GM23338 (cell line): ENCODE results near the gene SYNDIG1. TPM values are rescaled to one million over a fixed set of nuclear protein-coding genes. Genes with fewer than 3 reads are reported as not detected.

Experiments used
- ATAC-seq: fragments of 200-7000 bp; cut with Tn5 transposase; 3 replicates; pipeline ENCODE4 v1.9.1; 2020
- DNase-seq: peaks from one replicate; pipeline ENCODE4 v3.0.0-alpha.2; 2015; ENCODE audit warnings: low spot score
- H2AFZ ChIP-seq: fragments of 200-600 bp; sonication (generic); 2 replicates; pipeline ENCODE4 v1.8.0; 2016; ENCODE audit warnings: antibody characterized with exemption, mild to moderate bottlenecking, moderate library complexity
- H3F3A ChIP-seq: fragments of 200-600 bp; sonication (generic); replicated peaks from 2 replicates; pipeline ENCODE4 v1.8.0; 2017; ENCODE audit warnings: antibody characterized with exemption, mixed run types, low read depth
- H3K27ac ChIP-seq: fragments of 200-600 bp; sonication (generic); 2 replicates; pipeline ENCODE4 v1.6.1; 2016; ENCODE audit warnings: low read depth
- H3K27me3 ChIP-seq: fragments of 200-600 bp; sonication (generic); 2 replicates; pipeline ENCODE4 v1.8.0; 2016; ENCODE audit warnings: mild to moderate bottlenecking, mixed run types, moderate library complexity; ENCODE audit not compliant: insufficient read depth
- H3K36me3 ChIP-seq: fragments of 200-600 bp; sonication (generic); 2 replicates; pipeline ENCODE4 v1.8.0; 2016; ENCODE audit warnings: mild to moderate bottlenecking; ENCODE audit not compliant: insufficient read depth
- H3K4me1 ChIP-seq: fragments of 200-600 bp; sonication (generic); 2 replicates; pipeline ENCODE4 v1.8.0; 2016; ENCODE audit warnings: mild to moderate bottlenecking, moderate library complexity; ENCODE audit not compliant: insufficient read depth
- H3K4me2 ChIP-seq: fragments of 200-600 bp; sonication (generic); 2 replicates; pipeline ENCODE4 v1.7.1; 2017; ENCODE audit warnings: mixed run types
- H3K4me3 ChIP-seq: fragments of 200-600 bp; sonication (generic); 2 replicates; pipeline ENCODE4 v1.6.1; 2016; ENCODE audit warnings: mixed run types
- H3K79me2 ChIP-seq: fragments of 200-600 bp; sonication (generic); replicated peaks from 2 replicates; pipeline ENCODE4 v1.8.0; 2017; ENCODE audit warnings: mild to moderate bottlenecking; ENCODE audit not compliant: insufficient read depth
- H3K9me2 ChIP-seq: fragments of 200-600 bp; sonication (generic); 2 replicates; pipeline ENCODE4 v1.8.0; 2017; ENCODE audit not compliant: insufficient read depth
- H4K20me1 ChIP-seq: fragments of 200-600 bp; sonication (generic); replicated peaks from 2 replicates; pipeline ENCODE4 v1.8.0; 2017; ENCODE audit warnings: mild to moderate bottlenecking; ENCODE audit not compliant: insufficient read depth
- H3K27ac Mint-ChIP-seq: 2 replicates; pipeline ENCODE4 v1.8.0; 2020; ENCODE audit warnings: inconsistent platforms, mild to moderate bottlenecking, moderate library complexity, mixed read lengths
- H3K27me3 Mint-ChIP-seq: 3 replicates; pipeline ENCODE4 v1.8.0; 2022; ENCODE audit warnings: low read depth, mild to moderate bottlenecking, moderate library complexity, mixed read lengths, inconsistent platforms; ENCODE audit not compliant: insufficient read depth, poor library complexity
- H3K36me3 Mint-ChIP-seq: 3 replicates; pipeline ENCODE4 v1.8.0; 2021; ENCODE audit warnings: low read depth, mild to moderate bottlenecking, inconsistent platforms, moderate library complexity, mixed read lengths
- H3K4me1 Mint-ChIP-seq: 3 replicates; pipeline ENCODE4 v1.8.0; 2020; ENCODE audit warnings: mild to moderate bottlenecking, inconsistent platforms, mixed read lengths
- H3K4me3 Mint-ChIP-seq: 3 replicates; pipeline ENCODE4 v1.8.0; 2021; ENCODE audit warnings: moderate library complexity, mild to moderate bottlenecking, inconsistent platforms, mixed read lengths
- H3K9me3 Mint-ChIP-seq: 3 replicates; pipeline ENCODE4 v1.8.0; 2020; ENCODE audit warnings: moderate library complexity, mild to moderate bottlenecking, inconsistent platforms, mixed read lengths
- CREB1 ChIP-seq: fragments of 250-450 bp; sonication (Bioruptor Pico); IDR thresholded peaks from 2 replicates; pipeline ENCODE4 v1.5.0; 2020; ENCODE audit warnings: low read depth, mild to moderate bottlenecking, moderate library complexity
- ETS1 ChIP-seq: IDR thresholded peaks from 2 replicates; pipeline ENCODE4 v1.6.1; 2016; ENCODE audit warnings: antibody characterized with exemption
- EZH2 ChIP-seq: fragments of 200-600 bp; sonication (generic); IDR thresholded peaks from one replicate; pipeline ENCODE4 v1.8.0; 2017; ENCODE audit warnings: antibody characterized with exemption, mild to moderate bottlenecking, low read depth; ENCODE audit not compliant: unreplicated experiment
- EZH2phosphoT487 ChIP-seq: fragments of 200-600 bp; sonication (generic); IDR thresholded peaks from one replicate; pipeline ENCODE4 v1.8.1; 2018; ENCODE audit warnings: antibody characterized with exemption; ENCODE audit not compliant: unreplicated experiment
- POLR2AphosphoS5 ChIP-seq: IDR thresholded peaks from 2 replicates; pipeline ENCODE4 v1.6.1; 2016; ENCODE audit warnings: antibody characterized with exemption, low read depth
- STAT1 ChIP-seq: IDR thresholded peaks from one replicate; pipeline ENCODE4 v1.6.1; 2016; ENCODE audit warnings: antibody characterized with exemption; ENCODE audit not compliant: unreplicated experiment
- ZNF331 ChIP-seq: fragments of 250-450 bp; sonication (Bioruptor Pico); IDR thresholded peaks from 2 replicates; pipeline ENCODE4 v1.5.0; 2020; ENCODE audit warnings: low read depth, mild to moderate bottlenecking, moderate library complexity
- ZNF462 ChIP-seq: fragments of 250-450 bp; sonication (Bioruptor Pico); IDR thresholded peaks from 2 replicates; pipeline ENCODE4 v1.5.0; 2020; ENCODE audit warnings: mild to moderate bottlenecking, moderate library complexity
- polyA plus RNA-seq: library from polyadenylated mRNA; unstranded; fragments of >200 nt; fragmentation: Nextera tagmentation; extraction: Ambion mirVana; gene quantifications from 2 replicates; pipeline ENCODE4 v1.2.1, GENCODE V29; 2016
- total RNA-seq: library from RNA; depleted of rRNA; stranded (reverse); fragments of >200 nt; shearing (Covaris generic); gene quantifications from 2 replicates; pipeline ENCODE4 v1.2.3, GENCODE V29; 2014
- TF ChIP-seq, protein P1 (sequence below), 2 experiments: fragments of 200-600 bp in 1 of 2; sonication (generic) in 1 of 2; conservative IDR thresholded peaks; 2 replicates each; pipeline versions ENCODE4 v1.5.1 to v1.6.1; 2016 to 2017; ENCODE audit warnings: antibody characterized with exemption in 2 of 2, low read depth in 2 of 2, mild to moderate bottlenecking in 2 of 2, moderate library complexity in 1 of 2

The SYNDIG1 gene
- total and polyA plus RNA-seq, 2 experiments from 2014 or later = 2.8 to 4.8 TPM

GRCh38 chr20:24663496-24663895 lies 194.1 kb downstream of the SYNDIG1 start:
- H3K4me2 ChIP-seq = no peak overlapping the region
- no peaks in the 10 kb centered on the region for H3K9me2 ChIP-seq
- H3K27ac ChIP-seq = no peak overlapping the region
- no peaks in the 10 kb centered on the region for H3K36me3 ChIP-seq
- Mint-ChIP-seq H3K27ac (no peak overlapping the region), H3K4me1 (no peaks in the 10 kb centered on the region; the same call in 2 of the 3 replicates), H3K9me3 (no peaks in the 10 kb centered on the region; the same call in 2 of the 3 replicates), H3K4me3 (no peak overlapping the region), H3K27me3 (no peaks in the 10 kb centered on the region), H3K36me3 (no peaks in the 10 kb centered on the region)
- no peaks in the 10 kb centered on the region for H3K27me3 ChIP-seq
- H3K4me1 ChIP-seq = no peaks in the 10 kb centered on the region
- TF ChIP-seq EZH2phosphoT487 (no peak), ZNF462 (CRISPR knock-in tag) (no peak), EZH2 (no peak), ZNF331 (CRISPR knock-in tag) (no peak), POLR2AphosphoS5 (no peak)
- H2AFZ ChIP-seq = no peak overlapping the region
- DNase-seq (no peak), ATAC-seq (no peak)
- no peak overlapping the region for H3K4me3 ChIP-seq
- H4K20me1 ChIP-seq = no peaks in the 10 kb centered on the region
- no peaks in the 10 kb centered on the region for H3F3A ChIP-seq
- H3K79me2 ChIP-seq = no peaks in the 10 kb centered on the region

- no peak for DNase-seq
- Histone ChIP-seq H3F3A (no peaks in the 10 kb centered on the region), H3K79me2 (no peaks in the 10 kb centered on the region), H3K4me2 (no peak overlapping the region), H3K9me2 (no peaks in the 10 kb centered on the region), H4K20me1 (no peaks in the 10 kb centered on the region), H3K4me3 (no peak overlapping the region), H2AFZ (no peak overlapping the region), H3K36me3 (no peaks in the 10 kb centered on the region), H3K4me1 (no peaks in the 10 kb centered on the region), H3K27ac (no peak overlapping the region), H3K27me3 (no peaks in the 10 kb centered on the region)
- peaks cover 4% of the 10 kb centered on the region; the same call in 1 of the 3 replicates for H3K4me1 Mint-ChIP-seq
- no peak for ATAC-seq
- no peak overlapping the region for H3K4me3 Mint-ChIP-seq
- H3K27me3 Mint-ChIP-seq = no peaks in the 10 kb centered on the region
- no peaks in the 10 kb centered on the region for H3K36me3 Mint-ChIP-seq
- no peaks in the 10 kb centered on the region; the same call in 2 of the 3 replicates for H3K9me3 Mint-ChIP-seq
- no peak overlapping the region for H3K27ac Mint-ChIP-seq
- TF ChIP-seq EZH2 (no peak), EZH2phosphoT487 (no peak), ZNF331 (CRISPR knock-in tag) (no peak), ETS1 (no peak), STAT1 (no peak), CREB1 (CRISPR knock-in tag) (no peak), POLR2AphosphoS5 (no peak)
- TF ChIP-seq, protein P1, sequence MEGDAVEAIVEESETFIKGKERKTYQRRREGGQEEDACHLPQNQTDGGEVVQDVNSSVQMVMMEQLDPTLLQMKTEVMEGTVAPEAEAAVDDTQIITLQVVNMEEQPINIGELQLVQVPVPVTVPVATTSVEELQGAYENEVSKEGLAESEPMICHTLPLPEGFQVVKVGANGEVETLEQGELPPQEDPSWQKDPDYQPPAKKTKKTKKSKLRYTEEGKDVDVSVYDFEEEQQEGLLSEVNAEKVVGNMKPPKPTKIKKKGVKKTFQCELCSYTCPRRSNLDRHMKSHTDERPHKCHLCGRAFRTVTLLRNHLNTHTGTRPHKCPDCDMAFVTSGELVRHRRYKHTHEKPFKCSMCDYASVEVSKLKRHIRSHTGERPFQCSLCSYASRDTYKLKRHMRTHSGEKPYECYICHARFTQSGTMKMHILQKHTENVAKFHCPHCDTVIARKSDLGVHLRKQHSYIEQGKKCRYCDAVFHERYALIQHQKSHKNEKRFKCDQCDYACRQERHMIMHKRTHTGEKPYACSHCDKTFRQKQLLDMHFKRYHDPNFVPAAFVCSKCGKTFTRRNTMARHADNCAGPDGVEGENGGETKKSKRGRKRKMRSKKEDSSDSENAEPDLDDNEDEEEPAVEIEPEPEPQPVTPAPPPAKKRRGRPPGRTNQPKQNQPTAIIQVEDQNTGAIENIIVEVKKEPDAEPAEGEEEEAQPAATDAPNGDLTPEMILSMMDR (conservative IDR thresholded peaks at IDR 0.05; ENCODE audit: low read depth in 2 of 2) = no peak
These were observed 195.0 kb downstream of the SYNDIG1 start for GRCh38 chr20:24664266-24664986.
